SU-DHL-6 (cell line): ENCODE measurements around the gene D2HGDH.

Experiments
- H2AFZ ChIP-seq: fragments of 200-600 bp; sonication (generic); 2 replicates; pipeline ENCODE4 v1.6.1; 2014; ENCODE audit warnings: low read depth, mild to moderate bottlenecking, moderate library complexity, mixed read lengths, antibody characterized with exemption, low read length; ENCODE audit not compliant: severe bottlenecking
- H3F3A ChIP-seq: fragments of 200-600 bp; shearing (Covaris generic); 2 replicates; pipeline ENCODE4 v1.6.0; 2016; ENCODE audit warnings: antibody characterized with exemption, mild to moderate bottlenecking; ENCODE audit not compliant: insufficient read depth
- H3K27ac ChIP-seq: fragments of 200-600 bp; sonication (generic); 2 replicates; pipeline ENCODE4 v1.5.1; 2016; ENCODE audit warnings: low read depth, mild to moderate bottlenecking, low read length, moderate library complexity, mixed read lengths
- H3K27me3 ChIP-seq: fragments of 200-600 bp; sonication (generic), shearing (Covaris generic); 2 replicates; pipeline ENCODE4 v1.6.0; 2014; ENCODE audit warnings: mild to moderate bottlenecking, low read length
- H3K36me3 ChIP-seq: fragments of 200-600 bp; sonication (generic); 2 replicates; pipeline ENCODE4 v1.6.1; 2014; ENCODE audit warnings: mild to moderate bottlenecking, low read length, mixed read lengths
- H3K4me2 ChIP-seq: fragments of 300-600, 200-600 bp; shearing (Covaris generic), sonication (generic); 2 replicates; pipeline ENCODE4 v1.6.0; 2014; ENCODE audit warnings: low read length, low read depth, mild to moderate bottlenecking; ENCODE audit not compliant: poor library complexity, severe bottlenecking
- H3K4me3 ChIP-seq: fragments of 200-600 bp; sonication (generic); 2 replicates; pipeline ENCODE4 v1.5.1; 2014; ENCODE audit warnings: antibody characterized with exemption, low read length, mild to moderate bottlenecking, mixed read lengths; ENCODE audit not compliant: insufficient read depth, poor library complexity, severe bottlenecking
- H3K79me2 ChIP-seq: fragments of 200-600 bp; sonication (generic); 2 replicates; pipeline ENCODE4 v1.6.1; 2014; ENCODE audit warnings: mild to moderate bottlenecking, low read length, moderate library complexity; ENCODE audit not compliant: insufficient read depth
- H3K9ac ChIP-seq: fragments of 200-600 bp; sonication (generic); 2 replicates; pipeline ENCODE4 v1.7.0; 2014; ENCODE audit warnings: mild to moderate bottlenecking, low read length
- H3K9me2 ChIP-seq: fragments of 200-600 bp; sonication (generic); replicated peaks from 2 replicates; pipeline ENCODE4 v1.6.1; 2014; ENCODE audit warnings: low read length; ENCODE audit not compliant: insufficient read depth
- H3K9me3 ChIP-seq: fragments of 200-600 bp; sonication (generic); 2 replicates; pipeline ENCODE4 v1.6.1; 2014; ENCODE audit warnings: low read length, mixed read lengths; ENCODE audit not compliant: insufficient read depth
- H4K20me1 ChIP-seq: fragments of 200-600 bp; sonication (generic); 2 replicates; pipeline ENCODE4 v1.6.1; 2014; ENCODE audit warnings: low read depth, mild to moderate bottlenecking, antibody characterized with exemption, low read length, moderate library complexity, mixed read lengths
- CTCF ChIP-seq: fragments of 200-600 bp; sonication (generic); IDR thresholded peaks from one replicate; pipeline ENCODE4 v1.5.1; 2017; ENCODE audit warnings: antibody characterized with exemption, mild to moderate bottlenecking, low read length, moderate library complexity; ENCODE audit not compliant: insufficient read depth, poor library complexity, severe bottlenecking
- EZH2phosphoT487 ChIP-seq: fragments of 200-600 bp; sonication (generic), shearing (Covaris generic); conservative IDR thresholded peaks from 2 replicates; pipeline ENCODE4 v1.6.1; 2018; ENCODE audit warnings: mild to moderate bottlenecking, antibody characterized with exemption, low read length, moderate library complexity, mixed read lengths

Gene D2HGDH

GRCh38 chr2:241808721-241809382 is 74.4 kb downstream of the D2HGDH start, which contains the start of gene NEU4:
Gene NEU4 (plus strand): TSS chr2:241809193. CDS start chr2:241814485, 5,292 bp downstream.
- H3K4me3 ChIP-seq: no peak within 1 kb of the TSS
- H2AFZ ChIP-seq: no peak within 1 kb of the TSS
- H3K36me3 ChIP-seq: no peaks in the 10 kb centered on the region
- H3K27me3 ChIP-seq: no peaks in the 10 kb centered on the region
- H3K79me2 ChIP-seq: no peaks in the 10 kb centered on the region
- no peaks in the 10 kb centered on the region for H3K9me2 ChIP-seq
- no peaks in the 10 kb centered on the region for H4K20me1 ChIP-seq
- no peak within 1 kb of the TSS for H3K27ac ChIP-seq
- no peaks in the 10 kb centered on the region for H3F3A ChIP-seq
- no peak within 1 kb of the TSS for H3K9ac ChIP-seq
- TF ChIP-seq CTCF (no peak), EZH2phosphoT487 (no peak)
- H3K4me2 ChIP-seq: no peak within 1 kb of the TSS
- H3K9me3 ChIP-seq: no peaks in the 10 kb centered on the region

GRCh38 chr2:241809383-241810306 is 75.2 kb downstream of the D2HGDH start:
- Histone ChIP-seq H3K27me3 (no peaks in the 10 kb centered on the region), H4K20me1 (no peaks in the 10 kb centered on the region), H3K36me3 (no peaks in the 10 kb centered on the region), H3K4me3 (no peak overlapping the region), H3K9me2 (no peaks in the 10 kb centered on the region), H3K79me2 (no peaks in the 10 kb centered on the region), H3F3A (no peaks in the 10 kb centered on the region), H3K4me2 (no peak overlapping the region), H3K27ac (no peak overlapping the region), H2AFZ (no peak overlapping the region), H3K9ac (no peak overlapping the region), H3K9me3 (no peaks in the 10 kb centered on the region)
- TF ChIP-seq CTCF (no peak), EZH2phosphoT487 (no peak)

GRCh38 chr2:241810307-241811200 is 76.1 kb downstream of the D2HGDH start:
- Histone ChIP-seq H3K9ac (no peak overlapping the region), H3K4me2 (no peak overlapping the region)

More at GRCh38 chr2:241810307-241811200, 76.1 kb downstream of the D2HGDH start:
- Histone ChIP-seq H3K9me3 (no peaks in the 10 kb centered on the region), H3F3A (no peaks in the 10 kb centered on the region), H3K4me3 (no peak overlapping the region), H3K36me3 (no peaks in the 10 kb centered on the region), H3K79me2 (no peaks in the 10 kb centered on the region), H3K27me3 (no peaks in the 10 kb centered on the region), H3K9me2 (no peaks in the 10 kb centered on the region), H4K20me1 (no peaks in the 10 kb centered on the region), H3K27ac (no peak overlapping the region), H2AFZ (no peak overlapping the region)
- no peak for TF ChIP-seq EZH2phosphoT487
- no peak for TF ChIP-seq CTCF
